CD4-positive, CD25-positive, alpha-beta regulatory T cell (primary cell): Measurements from ENCODE around the gene KCND2. TPM values are rescaled to one million over a fixed set of nuclear protein-coding genes. Genes with fewer than 3 reads are reported as not detected.

ENCODE experiments used
- ATAC-seq, 2 donors: fragments of 150-1000 bp; cut with Tn5 transposase; one replicate each; pipeline ENCODE4 v1.10.0; 2021; ENCODE audit warnings: low read depth in 2 of 2, moderate number of reproducible peaks in 2 of 2, moderate library complexity in 1 of 2
- DNase-seq, 3 donors: peaks; one replicate each; pipeline versions ENCODE4 v3.0.0 to v3.0.0-alpha.2; 2012 to 2022; ENCODE audit warnings: mixed read lengths in 1 of 3
- H3K27ac ChIP-seq: one replicate; pipeline ENCODE4 v1.7.0; 2013; ENCODE audit warnings: mild to moderate bottlenecking, low read length; ENCODE audit not compliant: insufficient read depth, poor library complexity, severe bottlenecking
- H3K27me3 ChIP-seq: one replicate; pipeline ENCODE4 v1.7.0; 2013; ENCODE audit warnings: low read length; ENCODE audit not compliant: control insufficient read depth, insufficient read depth
- H3K36me3 ChIP-seq: one replicate; pipeline ENCODE4 v1.7.0; 2013; ENCODE audit warnings: mild to moderate bottlenecking, low read length, moderate library complexity; ENCODE audit not compliant: control insufficient read depth, insufficient read depth
- H3K4me1 ChIP-seq: 2 replicates; pipeline ENCODE4 v1.7.0; 2013; ENCODE audit warnings: mild to moderate bottlenecking, low read length; ENCODE audit not compliant: insufficient read depth, control insufficient read depth, poor library complexity, severe bottlenecking
- H3K4me3 ChIP-seq: one replicate; pipeline ENCODE4 v1.7.0; 2013; ENCODE audit warnings: low read depth, mild to moderate bottlenecking, low read length, moderate library complexity
- H3K9me3 ChIP-seq, 2 experiments: 1 replicate in 1 of 2; 2 replicates in 1 of 2; pipeline ENCODE4 v1.7.0; 2013; ENCODE audit warnings: low read length in 2 of 2, mild to moderate bottlenecking in 1 of 2, moderate library complexity in 1 of 2; ENCODE audit not compliant: control insufficient read depth in 2 of 2
- H3K27ac Mint-ChIP-seq, 3 donors: one replicate each; pipeline ENCODE4 v1.8.0; 2020 to 2022; ENCODE audit warnings: mild to moderate bottlenecking in 3 of 3, mixed read lengths in 3 of 3, moderate library complexity in 2 of 3
- H3K27me3 Mint-ChIP-seq: one replicate; pipeline ENCODE4 v1.8.0; 2022; ENCODE audit warnings: mild to moderate bottlenecking, mixed read lengths
- H3K36me3 Mint-ChIP-seq: one replicate; pipeline ENCODE4 v1.8.0; 2020; ENCODE audit warnings: mixed read lengths
- H3K4me1 Mint-ChIP-seq, 4 donors: one replicate each; pipeline ENCODE4 v1.8.0; 2020 to 2022; ENCODE audit warnings: mixed read lengths in 4 of 4, mild to moderate bottlenecking in 1 of 4
- H3K4me3 Mint-ChIP-seq, 4 donors: one replicate each; pipeline ENCODE4 v1.8.0; 2020 to 2022; ENCODE audit warnings: mild to moderate bottlenecking in 4 of 4, mixed read lengths in 4 of 4, moderate library complexity in 3 of 4
- H3K9me3 Mint-ChIP-seq, 7 donors: one replicate each; pipeline ENCODE4 v1.8.0; 2020 to 2022; ENCODE audit warnings: mixed read lengths in 7 of 7, mild to moderate bottlenecking in 3 of 7, moderate library complexity in 2 of 7
- polyA plus RNA-seq, 4 donors: library from polyadenylated mRNA; unstranded; fragments of 300-500 nt; fragmentation: Illumina TruSeq; gene quantifications; one replicate each; pipeline ENCODE4 v1.2.3, GENCODE V29; 2021
- total RNA-seq: library from RNA; stranded (reverse); gene quantifications from one replicate; pipeline ENCODE4 v1.2.3, GENCODE V29; 2022

Gene KCND2
- total and polyA plus RNA-seq, 5 donors from 2014 or later = not detected

GRCh38 chr7:120505770-120506169 lies 232.8 kb downstream of the KCND2 start:
- Histone ChIP-seq H3K27ac (no peak overlapping the region), H3K27me3 (no peaks in the 10 kb centered on the region), H3K4me3 (no peak overlapping the region), H3K9me3 (no peaks in the 10 kb centered on the region), H3K4me1 (no peaks in the 10 kb centered on the region), H3K36me3 (no peaks in the 10 kb centered on the region)
- H3K36me3 Mint-ChIP-seq = no peaks in the 10 kb centered on the region
- no peak overlapping the region for H3K4me3 Mint-ChIP-seq
- no peak overlapping the region for H3K27ac Mint-ChIP-seq
- no peaks in the 10 kb centered on the region for H3K27me3 Mint-ChIP-seq
- no peak for ATAC-seq
- DNase-seq = no peak
- H3K4me1 Mint-ChIP-seq = no peaks in the 10 kb centered on the region
- H3K9me3 Mint-ChIP-seq = peaks cover 0 to 4% (median 0%) of the 10 kb centered on the region in 7 donors

DNA sequence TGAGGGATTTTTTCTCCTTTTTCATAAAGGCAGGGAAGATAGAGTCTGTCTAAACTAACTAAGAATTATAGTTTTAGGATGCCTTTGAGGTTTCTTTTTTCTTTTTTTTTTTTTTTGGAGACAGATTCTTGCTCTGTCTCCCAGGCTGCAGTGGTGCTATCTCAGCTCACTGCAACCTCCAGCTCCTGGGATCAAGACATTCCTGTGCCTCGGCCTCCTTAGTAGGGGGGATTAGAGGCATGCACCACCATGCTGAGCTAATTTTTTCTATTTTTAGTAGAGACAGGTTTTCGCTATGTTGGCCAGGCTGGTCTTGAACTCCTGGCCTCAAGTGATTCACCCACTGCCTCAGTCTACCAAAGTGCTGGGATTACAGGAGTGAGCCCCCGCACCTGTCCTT lies 239.7 kb downstream of the KCND2 start:
- Mint-ChIP-seq H3K4me3 (no peak overlapping the region), H3K27ac (no peak overlapping the region), H3K4me1 (no peaks in the 10 kb centered on the region), H3K36me3 (no peaks in the 10 kb centered on the region), H3K27me3 (no peaks in the 10 kb centered on the region), H3K9me3 (peaks cover 0 to 7% (median 0%) of the 10 kb centered on the region in 7 donors)
- ATAC-seq (no peak), DNase-seq (no peak)
- Histone ChIP-seq H3K4me3 (no peak overlapping the region), H3K27me3 (no peaks in the 10 kb centered on the region), H3K4me1 (no peaks in the 10 kb centered on the region), H3K9me3 (no peaks in the 10 kb centered on the region), H3K36me3 (no peaks in the 10 kb centered on the region), H3K27ac (no peak overlapping the region)

- no peak overlapping the region for H3K27ac ChIP-seq
- Mint-ChIP-seq H3K4me3 (no peak overlapping the region), H3K27ac (no peak overlapping the region), H3K4me1 (no peaks in the 10 kb centered on the region), H3K36me3 (no peaks in the 10 kb centered on the region), H3K9me3 (peaks cover 0 to 5% (median 1%) of the 10 kb centered on the region in 7 donors), H3K27me3 (no peaks in the 10 kb centered on the region)
- H3K4me1 ChIP-seq = no peaks in the 10 kb centered on the region
- no peaks in the 10 kb centered on the region for H3K36me3 ChIP-seq
- H3K27me3 ChIP-seq = no peaks in the 10 kb centered on the region
- DNase-seq (no peak), ATAC-seq (no peak)
- no peaks in the 10 kb centered on the region for H3K9me3 ChIP-seq
- no peak overlapping the region for H3K4me3 ChIP-seq
Observed at GRCh38 chr7:120519224-120519623, 246.2 kb downstream of the KCND2 start.

- Mint-ChIP-seq H3K4me3 (no peak overlapping the region), H3K27me3 (no peaks in the 10 kb centered on the region), H3K36me3 (no peaks in the 10 kb centered on the region), H3K9me3 (peaks cover 0 to 5% (median 1%) of the 10 kb centered on the region in 7 donors), H3K4me1 (no peaks in the 10 kb centered on the region), H3K27ac (peak overlapping the region in 1 of 3 donors; percentile 6)
- DNase-seq (no peak), ATAC-seq (no peak)
- Histone ChIP-seq H3K27me3 (no peaks in the 10 kb centered on the region), H3K27ac (no peak overlapping the region), H3K36me3 (no peaks in the 10 kb centered on the region), H3K4me1 (no peaks in the 10 kb centered on the region), H3K4me3 (no peak overlapping the region), H3K9me3 (no peaks in the 10 kb centered on the region)
Observed at GRCh38 chr7:120521761-120522737, 249.1 kb downstream of the KCND2 start.

GRCh38 chr7:120523985-120524384 lies 251.0 kb downstream of the KCND2 start:
- Mint-ChIP-seq H3K36me3 (no peaks in the 10 kb centered on the region), H3K27me3 (no peaks in the 10 kb centered on the region), H3K9me3 (peaks cover 0 to 6% (median 0%) of the 10 kb centered on the region in 7 donors), H3K4me3 (no peak overlapping the region), H3K4me1 (no peaks in the 10 kb centered on the region), H3K27ac (no peak overlapping the region)
- H3K27ac ChIP-seq = no peak overlapping the region
- H3K36me3 ChIP-seq = no peaks in the 10 kb centered on the region
- no peak overlapping the region for H3K4me3 ChIP-seq
- no peak for ATAC-seq
- no peaks in the 10 kb centered on the region for H3K27me3 ChIP-seq
- no peak for DNase-seq
- no peaks in the 10 kb centered on the region for H3K4me1 ChIP-seq
- H3K9me3 ChIP-seq = peaks cover 0 to 2% of the 10 kb centered on the region in 2 experiments

DNA sequence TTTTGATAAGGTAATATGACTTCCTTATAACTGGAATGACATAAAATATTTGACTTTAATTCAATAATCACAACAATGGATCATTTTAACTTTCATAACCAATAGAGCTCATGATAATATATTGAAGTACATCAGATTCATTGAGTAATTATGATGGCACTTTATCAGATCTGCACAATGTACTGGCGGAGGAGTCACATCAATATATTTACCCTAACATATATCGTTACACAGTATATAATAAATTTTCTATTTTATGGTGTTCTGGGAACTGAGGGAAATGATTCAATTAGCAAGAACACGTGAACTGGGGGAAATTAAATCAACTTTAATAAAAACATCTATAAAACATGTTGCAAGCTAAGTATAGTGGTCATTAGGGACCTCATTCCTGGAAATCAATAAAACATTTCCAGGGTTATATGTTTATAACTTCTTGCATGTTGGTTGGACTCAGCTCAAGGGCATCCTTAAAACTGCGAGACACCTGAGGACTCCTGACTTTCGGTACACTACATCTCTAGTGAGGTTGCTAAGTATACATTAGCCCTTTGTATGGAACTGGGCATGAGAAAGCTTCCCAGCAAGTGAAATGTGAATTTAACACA lies 254.0 kb downstream of the KCND2 start:
- H3K4me1 ChIP-seq = no peaks in the 10 kb centered on the region
- no peaks in the 10 kb centered on the region for H3K36me3 Mint-ChIP-seq
- no peak for ATAC-seq
- no peak overlapping the region for H3K4me3 ChIP-seq
- no peaks in the 10 kb centered on the region for H3K27me3 Mint-ChIP-seq
- H3K27ac ChIP-seq = no peak overlapping the region
- peaks cover 0 to 9% (median 4%) of the 10 kb centered on the region in 7 donors for H3K9me3 Mint-ChIP-seq
- no peak overlapping the region for H3K27ac Mint-ChIP-seq
- DNase-seq = no peak
- no peaks in the 10 kb centered on the region for H3K27me3 ChIP-seq
- H3K9me3 ChIP-seq = peaks cover 0 to 2% of the 10 kb centered on the region in 2 experiments
- no peaks in the 10 kb centered on the region for H3K36me3 ChIP-seq
- no peaks in the 10 kb centered on the region for H3K4me1 Mint-ChIP-seq
- H3K4me3 Mint-ChIP-seq = no peak overlapping the region

DNA sequence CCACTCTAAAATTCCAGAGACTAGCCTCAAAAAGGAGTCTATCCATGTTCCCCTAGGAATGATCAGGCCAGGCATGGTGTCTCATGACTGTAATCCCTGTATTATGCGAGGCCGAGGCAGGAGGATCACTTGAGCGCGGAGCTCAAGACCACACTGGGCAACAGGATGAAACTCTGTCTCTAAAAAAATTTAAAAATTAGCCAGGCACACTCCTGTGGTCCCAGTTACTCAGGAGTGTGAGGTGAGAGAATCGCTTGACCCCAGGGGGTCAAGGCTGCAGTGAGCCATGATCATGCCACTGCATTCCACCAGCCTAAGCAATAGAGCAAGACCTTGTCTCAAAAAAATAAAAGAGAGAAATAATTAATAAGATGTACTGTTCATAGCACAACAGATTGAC lies 256.8 kb downstream of the KCND2 start:
- Histone ChIP-seq H3K4me3 (no peak overlapping the region), H3K4me1 (no peaks in the 10 kb centered on the region), H3K27ac (no peak overlapping the region), H3K36me3 (no peaks in the 10 kb centered on the region), H3K27me3 (no peaks in the 10 kb centered on the region), H3K9me3 (peaks cover 0 to 2% of the 10 kb centered on the region in 2 experiments)
- H3K27me3 Mint-ChIP-seq = no peaks in the 10 kb centered on the region
- ATAC-seq = no peak
- no peaks in the 10 kb centered on the region for H3K36me3 Mint-ChIP-seq
- no peak for DNase-seq
- H3K27ac Mint-ChIP-seq = no peak overlapping the region
- no peaks in the 10 kb centered on the region for H3K4me1 Mint-ChIP-seq
- no peak overlapping the region for H3K4me3 Mint-ChIP-seq
- peaks cover 0 to 9% (median 4%) of the 10 kb centered on the region in 7 donors for H3K9me3 Mint-ChIP-seq
